SH-SY5Y (cell line): ENCODE measurements around the gene ELP2.

ENCODE experiments used
- GATA2 ChIP-seq: IDR thresholded peaks from 2 replicates; pipeline ENCODE4 v1.6.1; 2011; ENCODE audit warnings: mild to moderate bottlenecking, low read depth, low read length
- GATA3 ChIP-seq: IDR thresholded peaks from 2 replicates; pipeline ENCODE4 v1.6.1; 2011; ENCODE audit warnings: low read depth, mild to moderate bottlenecking, low read length, moderate library complexity

GRCh38 chr18:36215577-36215976 is 85.9 kb downstream of the ELP2 start:
- no peak for TF ChIP-seq GATA2
- TF ChIP-seq GATA3 = no peak
